Large intestine (tissue), 3 donors: ENCODE measurements around the gene RTN4RL1. TPM values are rescaled to one million over a fixed set of nuclear protein-coding genes. Genes with fewer than 3 reads are reported as not detected.
A peak's percentile ranks its signal among the peaks of the same experiment; 100 is the strongest.

ENCODE experiments used
- DNase-seq, 2 donors: peaks; one replicate each; pipeline versions ENCODE4 v3.0.0 to v3.0.0-alpha.2; 2013
- H3K27ac ChIP-seq: one replicate; pipeline ENCODE4 v1.5.1; 2013; ENCODE audit warnings: low read length
- H3K27me3 ChIP-seq: 2 replicates; pipeline ENCODE4 v1.6.1; 2013; ENCODE audit warnings: low read length; ENCODE audit not compliant: control insufficient read depth, insufficient read depth
- H3K36me3 ChIP-seq: 2 replicates; pipeline ENCODE4 v1.6.1; 2013; ENCODE audit warnings: low read length; ENCODE audit not compliant: control insufficient read depth, insufficient read depth
- H3K4me1 ChIP-seq: one replicate; pipeline ENCODE4 v1.6.1; 2013; ENCODE audit warnings: low read length; ENCODE audit not compliant: control insufficient read depth, insufficient read depth
- H3K4me3 ChIP-seq: one replicate; pipeline ENCODE4 v1.5.1; 2013; ENCODE audit warnings: low read length
- H3K9me3 ChIP-seq: one replicate; pipeline ENCODE4 v1.6.1; 2013; ENCODE audit warnings: mild to moderate bottlenecking, low read depth, low read length, moderate library complexity; ENCODE audit not compliant: control insufficient read depth
- WGBS: methylation state at CpG from one replicate; pipeline ENCODE4 v1.1.5; 2013; ENCODE audit warnings: low lambda C conversion rate; ENCODE audit not compliant: insufficient coverage; 5-methylcytosine and 5-hydroxymethylcytosine counted together
- polyA plus RNA-seq: library from polyadenylated mRNA; unstranded; fragments of 120-200 nt; gene quantifications from one replicate; pipeline ENCODE4 v1.2.1, GENCODE V29; 2013

Gene RTN4RL1
- polyA plus RNA-seq, 1 donor = 0.45 TPM

DNA sequence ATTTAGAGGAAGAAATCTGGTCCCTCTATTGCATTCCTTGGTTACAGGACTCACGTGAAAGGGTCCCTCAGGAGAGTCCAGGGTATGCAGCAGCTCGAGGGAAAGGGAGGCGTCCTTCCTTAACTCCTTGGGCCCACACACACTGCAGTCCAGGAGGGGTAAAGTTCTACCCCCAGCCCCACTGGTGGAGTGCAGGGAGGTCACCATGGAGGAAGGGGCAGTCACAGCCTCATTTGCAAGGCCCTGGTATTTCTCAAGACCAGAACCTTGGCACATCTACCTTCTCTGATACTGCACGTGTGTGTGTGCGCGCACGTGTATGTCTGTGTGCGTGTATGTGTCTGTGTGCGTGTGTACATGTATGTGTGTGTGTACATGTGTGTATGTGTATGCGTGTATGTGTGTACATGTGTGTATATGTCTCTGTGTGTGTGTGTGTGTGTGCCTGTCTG, 40.8 kb upstream of the RTN4RL1 start:
- H3K27ac ChIP-seq = peak overlapping the region; percentile 29
- H3K27me3 ChIP-seq = peaks cover 2% of the 10 kb centered on the region
- no peaks in the 10 kb centered on the region for H3K9me3 ChIP-seq
- H3K4me3 ChIP-seq = no peak overlapping the region
- H3K36me3 ChIP-seq = peaks cover 62% of the 10 kb centered on the region
- no peak for DNase-seq
- WGBS = no CpG with 5 or more reads among the region's 10 CpGs
- peaks cover 23% of the 10 kb centered on the region for H3K4me1 ChIP-seq

- peaks cover 26% of the 10 kb centered on the region for H3K4me1 ChIP-seq
Measured at GRCh38 chr17:2064980-2065785, 40.0 kb upstream of the RTN4RL1 start.

DNA sequence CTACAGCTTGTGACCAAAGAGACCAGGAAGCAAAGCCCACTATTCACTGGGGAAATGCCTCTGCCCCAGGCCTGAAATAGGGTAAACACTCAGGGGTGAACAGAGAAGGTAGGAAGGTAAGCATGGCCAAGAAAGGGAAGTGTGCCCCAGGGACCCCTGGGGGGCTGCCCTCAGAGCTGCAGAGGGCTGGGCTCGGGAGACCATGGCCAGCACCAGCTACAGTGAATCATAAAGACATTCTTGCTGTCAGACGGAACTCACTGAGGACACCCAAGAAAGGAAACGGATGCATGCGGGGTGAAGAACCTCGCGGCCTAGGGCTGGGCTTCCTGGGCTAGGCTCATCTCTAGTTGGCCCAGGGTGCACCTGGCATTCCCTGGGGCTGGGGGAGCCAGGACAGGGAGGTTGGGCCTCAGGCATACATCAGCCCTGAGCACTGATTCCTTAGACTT, 39.4 kb upstream of the RTN4RL1 start:
- H3K36me3 ChIP-seq = peaks cover 70% of the 10 kb centered on the region
- WGBS = no CpG with 5 or more reads among the region's 6 CpGs
- peaks cover 12% of the 10 kb centered on the region for H3K27me3 ChIP-seq
- no peaks in the 10 kb centered on the region for H3K9me3 ChIP-seq
- peak overlapping the region; percentile 54 for H3K27ac ChIP-seq
- no peak for DNase-seq
- peaks cover 27% of the 10 kb centered on the region for H3K4me1 ChIP-seq
- H3K4me3 ChIP-seq = no peak overlapping the region

More at GRCh38 chr17:2064980-2065785, 40.0 kb upstream of the RTN4RL1 start:
- WGBS = no CpG with 5 or more reads among the region's 24 CpGs
- Histone ChIP-seq H3K36me3 (peaks cover 65% of the 10 kb centered on the region), H3K27ac (peak overlapping the region; percentile 54), H3K9me3 (no peaks in the 10 kb centered on the region), H3K4me3 (no peak overlapping the region), H3K27me3 (peaks cover 6% of the 10 kb centered on the region)
- no peak for DNase-seq

- no peak for DNase-seq
- Histone ChIP-seq H3K9me3 (no peaks in the 10 kb centered on the region), H3K4me3 (no peak overlapping the region), H3K36me3 (peaks cover 72% of the 10 kb centered on the region), H3K27me3 (peaks cover 16% of the 10 kb centered on the region), H3K4me1 (peaks cover 31% of the 10 kb centered on the region), H3K27ac (peak overlapping the region; percentile 54)
- WGBS = no CpG with 5 or more reads among the region's 5 CpGs
Measured at GRCh38 chr17:2064147-2064489, 39.0 kb upstream of the RTN4RL1 start.

GRCh38 chr17:2063261-2064146, 38.4 kb upstream of the RTN4RL1 start:
- H3K4me1 ChIP-seq = peaks cover 30% of the 10 kb centered on the region
- no peak for DNase-seq

DNA sequence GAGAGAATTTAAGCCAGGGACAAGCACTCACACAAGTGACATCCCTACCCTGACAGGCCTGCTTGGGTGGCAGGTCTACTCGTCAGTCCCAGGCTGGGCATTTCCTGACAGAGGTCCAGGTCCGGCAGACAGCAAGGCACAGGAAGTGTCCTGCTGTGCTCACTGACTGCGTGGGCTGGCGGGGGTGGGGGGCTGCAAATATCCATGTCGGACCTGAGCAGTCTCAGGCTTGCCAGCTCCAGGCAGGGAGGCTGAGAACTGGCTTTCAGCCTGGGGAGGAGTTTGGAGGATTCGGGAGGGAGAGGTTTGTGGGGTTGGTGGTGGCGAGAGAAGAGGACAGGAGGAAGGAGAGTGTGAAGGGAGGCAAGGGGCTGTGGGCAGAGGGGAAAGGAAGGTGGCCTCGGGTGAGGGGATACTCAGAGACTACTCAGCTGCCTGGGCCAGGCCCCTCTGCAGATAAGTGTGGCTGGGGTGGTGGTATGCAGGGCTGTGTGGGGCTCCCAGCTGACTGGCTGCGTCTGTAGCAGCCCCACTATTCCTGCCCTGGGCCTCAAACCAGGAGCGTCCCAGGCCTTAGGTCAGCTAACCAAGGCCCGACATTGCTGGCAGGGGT, 37.5 kb upstream of the RTN4RL1 start:
- peaks cover 26% of the 10 kb centered on the region for H3K4me1 ChIP-seq
- no CpG with 5 or more reads among the region's 11 CpGs for WGBS
- peaks cover 69% of the 10 kb centered on the region for H3K36me3 ChIP-seq
- H3K27me3 ChIP-seq = peaks cover 30% of the 10 kb centered on the region
- no peak overlapping the region for H3K4me3 ChIP-seq
- peak overlapping the region; percentile 75 for H3K27ac ChIP-seq
- no peak for DNase-seq
- H3K9me3 ChIP-seq = peaks cover 6% of the 10 kb centered on the region

More at GRCh38 chr17:2063261-2064146, 38.4 kb upstream of the RTN4RL1 start:
- Histone ChIP-seq H3K9me3 (no peaks in the 10 kb centered on the region), H3K27ac (peak overlapping the region; percentile 75), H3K36me3 (peaks cover 72% of the 10 kb centered on the region), H3K4me3 (no peak overlapping the region), H3K27me3 (peaks cover 22% of the 10 kb centered on the region)
- no CpG with 5 or more reads among the region's 16 CpGs for WGBS

- H3K27ac ChIP-seq = peak overlapping the region; percentile 75
- no peak overlapping the region for H3K4me3 ChIP-seq
- peaks cover 17% of the 10 kb centered on the region for H3K4me1 ChIP-seq
- H3K9me3 ChIP-seq = peaks cover 8% of the 10 kb centered on the region
- H3K36me3 ChIP-seq = peaks cover 63% of the 10 kb centered on the region
- peaks cover 33% of the 10 kb centered on the region for H3K27me3 ChIP-seq
- no peak for DNase-seq
- WGBS = no CpG with 5 or more reads among the region's 17 CpGs
Measured at GRCh38 chr17:2061441-2061958, 36.4 kb upstream of the RTN4RL1 start.

DNA sequence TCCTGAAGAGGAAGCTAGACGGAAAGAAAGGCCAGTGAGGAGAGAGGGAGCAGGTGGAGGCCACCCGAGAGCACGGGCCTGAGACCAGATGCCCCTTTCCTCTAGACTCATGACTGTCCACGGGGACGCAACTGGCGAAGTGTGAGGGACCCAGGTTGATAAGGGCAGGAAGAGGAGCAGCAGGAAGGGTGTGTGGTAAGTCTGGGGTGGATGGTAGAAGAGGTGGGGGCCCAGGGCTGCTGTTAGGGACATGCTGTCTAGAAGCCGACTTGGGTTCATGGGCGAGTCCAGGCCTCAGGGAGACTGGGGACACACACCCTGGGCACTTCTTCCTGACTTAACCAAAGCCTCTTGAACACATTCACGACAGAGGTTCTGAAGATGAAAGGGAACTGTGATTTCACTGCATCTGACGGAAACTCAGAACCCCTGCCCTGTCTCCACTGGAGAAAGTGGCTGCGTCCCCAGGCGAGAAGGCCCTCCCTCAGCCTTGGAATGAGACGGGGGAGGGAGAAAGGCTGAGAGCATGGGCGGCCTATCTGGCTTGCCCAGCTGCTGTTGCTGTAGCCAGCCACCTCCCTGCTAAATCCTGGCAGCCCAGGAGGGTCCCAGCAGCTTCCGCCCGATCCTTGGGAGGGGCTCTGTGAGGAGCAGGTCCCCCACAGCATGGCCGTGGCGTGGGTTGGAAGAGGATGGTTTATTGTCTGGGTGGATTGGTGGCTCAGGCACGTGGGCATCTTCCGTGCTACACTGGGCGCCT, 35.7 kb upstream of the RTN4RL1 start:
- H3K36me3 ChIP-seq = peaks cover 58% of the 10 kb centered on the region
- no peak for DNase-seq
- H3K4me1 ChIP-seq = peaks cover 15% of the 10 kb centered on the region
- peak overlapping the region; percentile 75 for H3K27ac ChIP-seq
- H3K9me3 ChIP-seq = peaks cover 10% of the 10 kb centered on the region
- H3K4me3 ChIP-seq = no peak overlapping the region
- 80% methylated on average over 1 of the region's 21 CpGs for WGBS
- peaks cover 39% of the 10 kb centered on the region for H3K27me3 ChIP-seq

- Histone ChIP-seq H3K9me3 (peaks cover 10% of the 10 kb centered on the region), H3K36me3 (peaks cover 58% of the 10 kb centered on the region), H3K27ac (peak overlapping the region; percentile 75), H3K4me1 (peaks cover 15% of the 10 kb centered on the region), H3K27me3 (peaks cover 39% of the 10 kb centered on the region), H3K4me3 (peak overlapping the region; percentile 14)
- no peak for DNase-seq
- WGBS = 94% methylated on average over 3 of the region's 6 CpGs
Measured at GRCh38 chr17:2060385-2060658, 35.2 kb upstream of the RTN4RL1 start.
